Endodermal cell (in vitro differentiated cells): ENCODE measurements around the gene SLC24A3. TPM values are rescaled to one million over a fixed set of nuclear protein-coding genes. Genes with fewer than 3 reads are reported as not detected.

Source experiments
- DNase-seq: peaks from one replicate; pipeline ENCODE4 v3.0.0-alpha.2; 2017
- H3K27ac ChIP-seq: 2 replicates; pipeline ENCODE4 v1.5.1; 2013; ENCODE audit warnings: mild to moderate bottlenecking, low read depth, low read length, moderate library complexity
- H3K27me3 ChIP-seq: 2 replicates; pipeline ENCODE4 v1.6.1; 2013; ENCODE audit warnings: mild to moderate bottlenecking, low read length, moderate library complexity; ENCODE audit not compliant: insufficient read depth, control insufficient read depth, poor library complexity, severe bottlenecking
- H3K36me3 ChIP-seq: 2 replicates; pipeline ENCODE4 v1.7.0; 2013; ENCODE audit warnings: mild to moderate bottlenecking, low read length, moderate library complexity; ENCODE audit not compliant: control insufficient read depth, insufficient read depth
- H3K4me1 ChIP-seq: one replicate; pipeline ENCODE4 v1.7.0; 2013; ENCODE audit warnings: low read length; ENCODE audit not compliant: control insufficient read depth, insufficient read depth
- H3K4me3 ChIP-seq: 2 replicates; pipeline ENCODE4 v1.5.1; 2013; ENCODE audit warnings: mild to moderate bottlenecking, low read length, moderate library complexity
- H3K9ac ChIP-seq: 2 replicates; pipeline ENCODE4 v1.6.1; 2013; ENCODE audit warnings: mild to moderate bottlenecking, low read length, moderate library complexity; ENCODE audit not compliant: poor library complexity, severe bottlenecking; ENCODE audit errors: extremely low read depth
- H3K9me3 ChIP-seq: 2 replicates; pipeline ENCODE4 v1.6.1; 2013; ENCODE audit warnings: mild to moderate bottlenecking, low read length, moderate library complexity; ENCODE audit not compliant: control insufficient read depth
- H3K27ac Mint-ChIP-seq: 2 replicates; pipeline ENCODE4 v1.8.0; 2020; ENCODE audit warnings: mixed read lengths
- H3K27me3 Mint-ChIP-seq: 2 replicates; pipeline ENCODE4 v1.8.0; 2021; ENCODE audit warnings: mild to moderate bottlenecking, mixed read lengths; ENCODE audit not compliant: insufficient read depth
- H3K36me3 Mint-ChIP-seq: 2 replicates; pipeline ENCODE4 v1.8.0; 2020; ENCODE audit warnings: low read depth, mixed read lengths
- H3K4me1 Mint-ChIP-seq: 2 replicates; pipeline ENCODE4 v1.8.0; 2020; ENCODE audit warnings: mixed read lengths
- H3K4me3 Mint-ChIP-seq: 2 replicates; pipeline ENCODE4 v1.8.0; 2020; ENCODE audit warnings: mild to moderate bottlenecking, moderate library complexity, mixed read lengths
- H3K9me3 Mint-ChIP-seq: 2 replicates; pipeline ENCODE4 v1.8.0; 2020; ENCODE audit warnings: mild to moderate bottlenecking, mixed read lengths
- CTCF ChIP-seq: fragments of 200-600 bp; sonication (generic); conservative IDR thresholded peaks from 2 replicates; pipeline ENCODE4 v1.5.0; 2021; ENCODE audit warnings: antibody characterized with exemption, mild to moderate bottlenecking
- WGBS, 2 experiments: methylation state at CpG; one replicate each; pipeline versions ENCODE4 v1.1.5 to v1.1.7; 2013; ENCODE audit warnings: missing lambda C conversion rate in 2 of 2, mixed read lengths in 1 of 2; ENCODE audit not compliant: insufficient coverage in 1 of 2, insufficient read length in 1 of 2; 5-methylcytosine and 5-hydroxymethylcytosine counted together
- total RNA-seq, 2 donors: library from RNA; stranded (reverse); fragmentation: NEBNext Ultra II Directional in 1 of 2; extraction: Animal tissue kit (Norgen Biotek cat#: 25700) in 1 of 2; gene quantifications; 2 replicates in 1 of 2; 3 replicates in 1 of 2; pipeline ENCODE4 v1.2.1, GENCODE V29; 2021

Gene SLC24A3
- total RNA-seq, 2 donors from 2014 or later = 1.5 to 1.8 TPM

- Histone ChIP-seq H3K9me3 (no peaks in the 10 kb centered on the region), H3K9ac (no peak overlapping the region), H3K27ac (no peak overlapping the region), H3K4me3 (no peak overlapping the region), H3K27me3 (no peaks in the 10 kb centered on the region), H3K36me3 (no peaks in the 10 kb centered on the region), H3K4me1 (no peaks in the 10 kb centered on the region)
- H3K27ac Mint-ChIP-seq = no peak overlapping the region
- H3K4me3 Mint-ChIP-seq = no peak overlapping the region
- peaks cover 2% of the 10 kb centered on the region for H3K4me1 Mint-ChIP-seq
- H3K9me3 Mint-ChIP-seq = no peaks in the 10 kb centered on the region
- WGBS, 2 experiments = 100% methylated on average over 1 of the region's 1 CpG; no CpG with 5 or more reads in 1 of the 2 experiments
- DNase-seq = no peak
- no peak for TF ChIP-seq CTCF
- H3K36me3 Mint-ChIP-seq = no peaks in the 10 kb centered on the region
- H3K27me3 Mint-ChIP-seq = no peaks in the 10 kb centered on the region
Measured at GRCh38 chr20:19415786-19416185, 203.3 kb downstream of the SLC24A3 start.

GRCh38 chr20:19416627-19417026 lies 204.2 kb downstream of the SLC24A3 start:
- peaks cover 2% of the 10 kb centered on the region for H3K4me1 Mint-ChIP-seq
- no peak for TF ChIP-seq CTCF
- no peak overlapping the region for H3K27ac Mint-ChIP-seq

GRCh38 chr20:19419396-19419795 lies 207.0 kb downstream of the SLC24A3 start:
- peaks cover 24% of the 10 kb centered on the region for H3K4me1 Mint-ChIP-seq
- 43 to 71% methylated on average over 2 to 4 of the region's 4 CpGs for WGBS, 2 experiments
- no peak overlapping the region for H3K9ac ChIP-seq

More at GRCh38 chr20:19416627-19417026, 204.2 kb downstream of the SLC24A3 start:
- Histone ChIP-seq H3K27ac (no peak overlapping the region), H3K27me3 (no peaks in the 10 kb centered on the region), H3K4me1 (peaks cover under 1% of the 10 kb centered on the region), H3K4me3 (no peak overlapping the region), H3K9ac (no peak overlapping the region), H3K9me3 (no peaks in the 10 kb centered on the region), H3K36me3 (no peaks in the 10 kb centered on the region)
- Mint-ChIP-seq H3K4me3 (no peak overlapping the region), H3K36me3 (no peaks in the 10 kb centered on the region), H3K27me3 (no peaks in the 10 kb centered on the region), H3K9me3 (peaks cover 4% of the 10 kb centered on the region)
- 87 to 88% methylated on average over 2 of the region's 2 CpGs for WGBS, 2 experiments
- no peak for DNase-seq

More at GRCh38 chr20:19419396-19419795, 207.0 kb downstream of the SLC24A3 start:
- no peak for DNase-seq
- Histone ChIP-seq H3K9me3 (no peaks in the 10 kb centered on the region), H3K4me1 (peaks cover 22% of the 10 kb centered on the region), H3K27ac (no peak overlapping the region), H3K27me3 (no peaks in the 10 kb centered on the region), H3K4me3 (no peak overlapping the region), H3K36me3 (no peaks in the 10 kb centered on the region)
- H3K36me3 Mint-ChIP-seq = no peaks in the 10 kb centered on the region
- TF ChIP-seq CTCF = no peak
- no peaks in the 10 kb centered on the region for H3K27me3 Mint-ChIP-seq
- peaks cover 9% of the 10 kb centered on the region for H3K9me3 Mint-ChIP-seq
- H3K27ac Mint-ChIP-seq = no peak overlapping the region
- no peak overlapping the region for H3K4me3 Mint-ChIP-seq
